GM19240 (cell line): ENCODE measurements around the gene FYCO1.

Source experiments
- DNase-seq: peaks from one replicate; pipeline ENCODE4 v3.0.0; 2011; ENCODE audit warnings: low spot score; ENCODE audit not compliant: insufficient read length

Gene FYCO1

GRCh38 chr3:45984331-45985312 is 11.0 kb downstream of the FYCO1 start:
- no peak for DNase-seq

GRCh38 chr3:45983770-45984169 is 11.9 kb downstream of the FYCO1 start:
- no peak for DNase-seq

- DNase-seq, result no peak
These were observed 14.1 kb downstream of the FYCO1 start for GRCh38 chr3:45981346-45982074.

- DNase-seq, result no peak
These were observed 14.8 kb downstream of the FYCO1 start for GRCh38 chr3:45980819-45981218.

DNA sequence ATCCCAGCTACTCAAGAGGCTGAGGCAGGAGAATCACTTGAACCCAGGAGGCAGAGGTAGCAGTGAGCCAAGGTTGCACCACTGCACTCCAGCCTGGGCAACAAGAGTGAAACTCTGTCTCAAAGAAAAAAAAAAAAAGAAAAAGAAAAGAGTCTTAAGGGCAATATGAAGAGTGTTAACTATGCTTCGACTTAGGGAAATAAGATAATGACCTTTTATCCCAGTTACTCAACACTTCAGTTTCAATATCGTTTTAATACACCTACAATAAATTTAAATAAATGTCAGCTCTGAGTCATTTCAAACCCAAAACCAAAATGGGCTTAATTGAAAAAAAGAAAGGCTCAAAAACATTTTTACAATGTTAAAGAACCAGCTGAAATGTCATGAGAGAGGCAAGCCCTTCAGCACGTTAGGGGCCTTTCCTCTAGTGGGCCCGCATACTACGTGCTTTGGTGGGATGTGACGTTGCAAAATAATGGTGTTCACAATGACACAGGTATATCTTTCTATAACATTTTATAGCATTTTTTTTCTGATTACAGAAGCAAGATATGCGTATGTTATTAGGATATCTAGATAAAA is 15.3 kb downstream of the FYCO1 start:
- no peak for DNase-seq

DNA sequence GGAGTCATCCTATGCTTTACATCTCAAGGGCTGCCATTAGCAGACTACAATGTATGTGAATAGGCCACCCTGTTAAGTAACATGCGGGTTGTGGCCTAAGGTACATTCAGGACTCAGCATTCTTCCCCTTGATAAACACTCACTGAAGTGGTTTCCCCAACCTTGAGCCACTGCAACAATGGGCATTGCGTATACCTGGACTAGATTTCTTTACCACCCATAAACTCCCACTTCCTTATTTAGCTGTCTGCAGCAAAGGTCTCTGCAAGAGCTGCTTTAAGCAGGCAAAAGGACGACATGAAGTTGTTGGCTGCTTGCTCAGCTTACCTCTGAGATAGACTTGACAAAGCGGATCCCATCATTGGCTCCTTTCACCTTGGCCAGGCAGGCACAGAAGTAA is 16.2 kb downstream of the FYCO1 start:
- no peak for DNase-seq

DNA sequence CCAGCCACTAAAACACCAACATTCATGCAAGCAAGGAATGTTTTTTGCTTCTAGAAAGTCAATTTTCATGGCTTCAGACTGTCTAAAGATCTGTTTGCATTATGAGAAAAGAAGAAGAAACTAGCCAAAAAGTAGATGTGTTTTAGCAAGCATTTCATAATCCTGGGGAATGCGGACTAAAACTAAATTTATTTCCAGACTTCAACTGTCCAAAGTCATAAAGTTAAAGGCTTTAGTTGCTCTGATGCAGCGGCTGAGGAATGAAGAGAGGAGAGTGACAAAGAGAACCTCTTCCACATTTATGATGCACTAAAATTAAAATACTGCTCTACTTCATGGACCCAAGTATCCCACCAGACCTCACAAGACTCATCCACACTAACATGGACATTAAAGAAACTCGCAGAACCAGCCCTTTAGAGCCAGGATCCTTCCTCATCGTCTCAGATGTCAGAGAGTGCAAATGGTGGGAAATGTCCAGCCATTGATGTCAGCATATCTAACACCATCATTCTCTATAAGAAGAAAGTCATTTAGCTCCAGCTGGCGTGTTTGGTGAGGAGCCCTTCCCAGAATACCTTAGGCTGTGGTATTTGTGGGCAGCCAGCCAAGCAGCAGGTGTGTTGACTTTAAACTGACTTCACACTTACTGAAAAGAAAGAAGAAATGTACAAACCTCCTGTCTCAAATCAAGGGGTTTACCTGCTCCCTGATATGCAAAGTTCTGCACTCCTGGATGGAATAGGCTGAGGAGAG is 17.4 kb downstream of the FYCO1 start:
- no peak for DNase-seq

- no peak for DNase-seq
These were observed 19.2 kb downstream of the FYCO1 start for GRCh38 chr3:45976191-45977091.

- no peak for DNase-seq
These were observed 19.9 kb downstream of the FYCO1 start for GRCh38 chr3:45975686-45976085.

DNA sequence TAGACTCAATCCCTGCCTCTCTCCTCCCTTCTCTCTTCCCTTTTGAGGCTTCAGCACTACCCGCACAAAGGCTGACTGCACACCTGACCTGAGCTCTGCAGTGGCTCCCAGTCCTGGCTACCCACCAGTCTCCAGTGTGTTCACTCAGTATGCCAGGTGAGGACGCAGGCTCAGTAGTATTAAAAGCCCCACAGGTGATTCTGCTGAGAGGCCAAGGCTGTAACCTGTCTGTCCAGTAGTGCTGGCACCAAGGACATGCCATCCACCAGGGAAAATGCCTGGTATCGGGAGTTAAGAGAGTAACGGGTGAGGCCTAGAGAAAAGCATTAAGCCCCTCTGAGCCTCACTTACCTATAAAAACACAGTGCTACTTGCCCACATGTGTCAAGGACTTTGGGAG is 20.9 kb downstream of the FYCO1 start:
- no peak for DNase-seq

- DNase-seq, result no peak
These were observed 22.9 kb downstream of the FYCO1 start for GRCh38 chr3:45972534-45973402.

GRCh38 chr3:45969953-45970352 is 25.7 kb downstream of the FYCO1 start:
- no peak for DNase-seq

DNA sequence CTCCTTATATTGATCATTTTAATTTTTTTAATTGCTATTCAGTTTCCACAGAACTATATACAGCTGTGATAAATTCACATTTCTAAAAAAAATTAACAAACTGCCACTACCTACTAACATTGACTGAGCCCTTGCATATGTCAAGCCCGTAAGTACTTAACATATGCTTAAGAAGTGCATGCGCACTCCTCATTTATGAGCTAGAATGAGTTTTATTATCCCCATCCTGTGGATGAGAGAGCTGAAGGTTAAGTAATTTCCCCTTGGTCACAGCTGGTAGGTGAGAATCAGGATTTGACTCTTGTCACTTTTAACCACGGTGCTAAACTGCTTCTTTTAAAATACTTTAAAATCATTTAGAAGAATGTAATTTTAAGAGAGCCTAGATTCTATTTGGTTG is 26.5 kb downstream of the FYCO1 start:
- DNase-seq, result no peak

DNA sequence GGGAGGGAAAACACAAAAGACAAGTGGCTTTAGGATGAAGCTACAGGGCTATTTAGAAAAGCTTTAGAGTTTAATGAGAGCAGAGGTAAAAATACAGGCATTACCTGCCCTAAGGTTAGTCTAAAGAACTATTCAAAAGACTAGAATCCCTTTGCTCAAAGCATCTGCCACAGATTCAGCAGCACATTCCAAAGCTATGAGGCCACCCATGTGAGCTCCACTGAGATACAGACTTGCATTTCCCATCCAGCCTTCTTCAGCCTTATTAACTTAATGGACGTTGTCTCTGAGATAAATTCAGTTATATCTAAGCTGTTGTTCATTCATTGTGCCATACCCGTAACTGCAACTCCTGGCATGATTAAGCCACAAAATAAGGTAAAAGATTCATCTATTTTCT is 26.9 kb downstream of the FYCO1 start:
- no peak for DNase-seq

DNA sequence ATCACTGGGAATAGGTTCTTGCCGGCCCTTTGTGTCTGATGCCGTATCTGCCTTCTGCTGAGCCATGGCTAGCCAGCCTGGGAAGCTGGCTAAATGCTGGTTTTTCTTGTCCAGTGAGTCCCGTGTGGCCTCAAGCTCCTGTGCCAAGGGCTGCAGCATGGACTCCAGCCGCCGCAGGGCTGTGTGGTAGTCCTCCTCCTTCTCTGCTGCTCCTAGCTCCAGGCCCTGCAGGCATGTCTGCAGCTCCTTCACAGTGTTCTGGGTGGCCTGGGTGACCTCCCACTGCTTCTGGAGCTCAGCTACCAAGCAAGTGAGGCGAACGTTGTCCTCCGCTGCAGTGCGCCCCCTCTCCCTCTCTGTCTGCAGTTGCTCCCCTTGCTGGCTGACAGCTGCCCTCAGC is 27.5 kb downstream of the FYCO1 start:
- DNase-seq, result no peak

- no peak for DNase-seq
These were observed 27.9 kb downstream of the FYCO1 start for GRCh38 chr3:45967724-45968123.

DNA sequence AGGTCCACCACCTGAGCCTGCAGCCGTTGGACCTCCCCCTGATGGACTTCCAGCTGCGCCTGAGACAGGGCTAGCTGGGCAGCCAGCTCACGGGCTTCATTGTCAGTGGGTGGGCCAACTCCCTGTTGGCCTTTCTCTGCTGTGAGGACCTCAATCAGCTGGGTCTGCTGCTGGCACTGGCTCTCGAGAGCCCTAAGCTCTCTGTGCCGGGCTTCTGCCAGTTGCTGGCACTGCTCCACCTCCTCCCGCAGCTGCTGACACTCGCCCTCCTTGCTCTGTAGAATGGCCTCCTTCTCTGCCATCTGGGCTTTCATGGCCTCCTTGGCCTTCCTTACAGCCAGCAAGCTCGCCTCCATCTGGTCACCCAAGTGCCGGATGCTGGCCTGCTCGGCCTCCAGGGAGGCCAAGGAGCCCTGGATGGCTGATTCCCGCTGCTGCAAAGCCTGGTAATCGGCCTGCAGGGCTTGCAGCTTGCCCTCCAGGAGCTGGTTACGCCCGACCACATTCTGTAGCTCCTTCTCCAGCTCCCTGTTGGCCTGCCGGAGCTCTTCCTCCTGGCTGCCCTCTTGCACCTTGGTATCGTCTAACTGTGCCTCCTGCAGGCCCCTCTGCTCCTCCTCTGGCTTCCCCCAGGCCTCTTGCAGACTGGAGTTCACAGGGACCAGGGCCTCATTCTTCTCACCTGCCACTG is 28.5 kb downstream of the FYCO1 start:
- no peak for DNase-seq

- no peak for DNase-seq
These were observed 29.2 kb downstream of the FYCO1 start for GRCh38 chr3:45966371-45966791.

DNA sequence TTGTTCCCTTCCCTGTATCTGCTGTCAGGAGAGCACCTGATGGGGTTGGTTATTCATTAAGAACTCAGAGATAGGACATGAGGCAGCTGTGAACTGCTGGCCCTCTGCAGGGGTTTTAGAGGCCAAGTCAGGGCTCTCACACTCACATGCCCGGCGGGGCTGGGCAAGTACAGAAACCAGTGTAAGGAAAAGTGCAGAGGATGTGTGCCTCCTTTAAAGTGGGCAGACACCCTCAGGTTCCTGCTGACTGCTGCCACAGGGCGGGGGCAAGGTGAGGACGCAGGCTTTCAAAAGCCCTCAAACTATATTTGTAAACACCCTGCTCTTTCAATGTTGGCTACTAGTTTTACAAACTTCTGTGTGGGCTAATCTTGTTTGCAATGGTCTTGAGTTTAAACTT is 30.0 kb downstream of the FYCO1 start:
- no peak for DNase-seq
